Sigmoid colon (tissue), 7 donors: ENCODE measurements around the gene ATP9A. TPM values are rescaled to one million over a fixed set of nuclear protein-coding genes. Genes with fewer than 3 reads are reported as not detected.

Source experiments
- DNase-seq: peaks from one replicate; pipeline ENCODE4 v3.0.0-alpha.2; 2019
- H3K27ac ChIP-seq, 4 donors: fragments of 200-600 bp; sonication (generic); one replicate each; pipeline ENCODE4 v1.5.1; 2016 to 2019; ENCODE audit warnings: mild to moderate bottlenecking in 1 of 4
- H3K27me3 ChIP-seq, 3 donors: fragments of 200-600 bp; sonication (generic); one replicate each; pipeline ENCODE4 v1.5.1; 2019; ENCODE audit warnings: mild to moderate bottlenecking in 1 of 3
- H3K36me3 ChIP-seq, 4 donors: fragments of 200-600 bp; sonication (generic); one replicate each; pipeline ENCODE4 v1.5.1; 2016 to 2019
- H3K4me1 ChIP-seq, 4 donors: fragments of 200-600 bp; sonication (generic); one replicate each; pipeline ENCODE4 v1.5.1; 2017 to 2019
- H3K4me3 ChIP-seq, 4 donors: fragments of 200-600 bp; sonication (generic); one replicate each; pipeline ENCODE4 v1.5.1; 2017 to 2019; ENCODE audit warnings: mild to moderate bottlenecking in 2 of 4, moderate library complexity in 1 of 4
- H3K9me3 ChIP-seq, 4 donors: fragments of 200-600 bp in 3 of 4; sonication (generic) in 3 of 4; one replicate each; pipeline versions ENCODE4 v1.5.1 to v1.6.1; 2013 to 2019
- CTCF ChIP-seq, 4 experiments: fragments of 450-650 bp in 3 of 4; fragments of 200-600 bp in 1 of 4; IDR thresholded peaks; one replicate each; pipeline ENCODE4 v1.5.1; 2016 to 2019; ENCODE audit warnings: antibody characterized with exemption in 4 of 4, mild to moderate bottlenecking in 3 of 4, moderate library complexity in 2 of 4
- EP300 ChIP-seq, 4 donors: sonication (generic); formaldehyde crosslinking; IDR thresholded peaks; one replicate each; pipeline ENCODE4 v1.6.1; 2017; ENCODE audit warnings: antibody characterized with exemption in 4 of 4
- POLR2A ChIP-seq, 2 donors: fragments of 450-650 bp; IDR thresholded peaks; one replicate each; pipeline ENCODE4 v1.6.1; 2016; ENCODE audit warnings: antibody characterized with exemption in 2 of 2, mild to moderate bottlenecking in 2 of 2, moderate library complexity in 2 of 2
- POLR2AphosphoS5 ChIP-seq, 4 donors: sonication (generic); formaldehyde crosslinking; IDR thresholded peaks; one replicate each; pipeline ENCODE4 v1.6.1; 2017; ENCODE audit warnings: antibody characterized with exemption in 4 of 4
- WGBS, 2 donors: extraction: QIAGEN DNeasy Blood & Tissue Kit; methylation state at CpG; one replicate each; pipeline ENCODE4 v1.1.7; 2013; 5-methylcytosine and 5-hydroxymethylcytosine counted together
- intact Hi-C: fragments of 100-400 bp; cut with DNase I; formaldehyde crosslinking; loops from one replicate; pipeline ENCODE4 v1.15.1; 2023
- polyA plus RNA-seq, 3 donors: library from polyadenylated mRNA; stranded (reverse); fragments of 200-250 nt; gene quantifications; one replicate each; pipeline ENCODE4 v1.2.3, GENCODE V29; 2013
- total RNA-seq, 4 donors: library from RNA; depleted of rRNA; stranded (reverse); fragments of >200 nt; gene quantifications; one replicate each; pipeline ENCODE4 v1.1.0, GENCODE V29; 2016
- donor health status: healthy with polysubstance abuse.
- donor health status: Bipolar disorder and iron deficiency.
- donor health status: healthy.

ATP9A gene
- total and polyA plus RNA-seq, 7 donors: 4.2 to 34.8 (median 31.0) TPM

GRCh38 chr20:51595058-51595532 is 173.1 kb downstream of the ATP9A start:
- intact Hi-C loops: loop anchor here (1.0 to 5.0 kb wide), 3 partner anchors 32 to 608 kb away; no protein-coding TSS in a partner anchor
- 9% methylated on average over 13 of the region's 13 CpGs for WGBS, 2 donors
- no peak overlapping the region for H3K4me3 ChIP-seq

GRCh38 chr20:51594236-51595057 is 173.7 kb downstream of the ATP9A start:
- 68 to 72% methylated on average over 12 of the region's 12 CpGs for WGBS, 2 donors
- Histone ChIP-seq H3K4me3 (no peak overlapping the region), H3K27me3 (no peaks in the 10 kb centered on the region), H3K27ac (peak overlapping the region in 3 of 4 donors; percentile 29 to 38 (median 31)), H3K36me3 (peaks cover 0 to 16% (median 6%) of the 10 kb centered on the region in 4 donors), H3K9me3 (no peaks in the 10 kb centered on the region), H3K4me1 (peaks cover 0 to 13% (median 6%) of the 10 kb centered on the region in 4 donors)
- TF ChIP-seq EP300 (IDR thresholded peaks at IDR 0.05) (peak in 1 of 4 donors; percentile 6), CTCF (IDR thresholded peaks at IDR 0.05) (no peak), POLR2A (IDR thresholded peaks at IDR 0.05) (no peak)
- intact Hi-C loops: loop anchor here (1.0 to 5.0 kb wide), 3 partner anchors 32 to 607 kb away; no protein-coding TSS in a partner anchor
- DNase-seq: peak; percentile 77

More at GRCh38 chr20:51595058-51595532, 173.1 kb downstream of the ATP9A start:
- DNase-seq: peak; percentile 96
- H3K27me3 ChIP-seq: no peaks in the 10 kb centered on the region
- H3K4me1 ChIP-seq: peaks cover 0 to 13% (median 6%) of the 10 kb centered on the region in 4 donors
- H3K27ac ChIP-seq: peak overlapping the region; percentile 28 to 38 (median 30)
- no peaks in the 10 kb centered on the region for H3K9me3 ChIP-seq
- TF ChIP-seq POLR2A (IDR thresholded peaks at IDR 0.05): no peak
- peak in 3 of 4 donors; percentile 13 to 45 (median 18) for TF ChIP-seq POLR2AphosphoS5 (IDR thresholded peaks at IDR 0.05)
- peak; percentile 74 to 90 (median 86) for TF ChIP-seq CTCF (IDR thresholded peaks at IDR 0.05)
- peaks cover 0 to 21% (median 6%) of the 10 kb centered on the region in 4 donors for H3K36me3 ChIP-seq

- WGBS, 2 donors: 88 to 95% methylated on average over 2 of the region's 2 CpGs
- TF ChIP-seq POLR2A (IDR thresholded peaks at IDR 0.05) (no peak), POLR2AphosphoS5 (IDR thresholded peaks at IDR 0.05) (no peak), EP300 (IDR thresholded peaks at IDR 0.05) (no peak), CTCF (IDR thresholded peaks at IDR 0.05) (no peak)
These were observed 174.6 kb downstream of the ATP9A start for GRCh38 chr20:51593584-51593983.

GRCh38 chr20:51592564-51592963 is 175.6 kb downstream of the ATP9A start:
- TF ChIP-seq EP300 (IDR thresholded peaks at IDR 0.05): no peak
- no peak for TF ChIP-seq POLR2A (IDR thresholded peaks at IDR 0.05)
- no peak for TF ChIP-seq CTCF (IDR thresholded peaks at IDR 0.05)
- no peak for TF ChIP-seq POLR2AphosphoS5 (IDR thresholded peaks at IDR 0.05)
- WGBS, 2 donors: 94 to 95% methylated on average over 8 of the region's 8 CpGs
- Histone ChIP-seq H3K4me3 (no peak overlapping the region), H3K4me1 (peaks cover 0 to 13% (median 6%) of the 10 kb centered on the region in 4 donors), H3K27me3 (no peaks in the 10 kb centered on the region), H3K36me3 (peaks cover 0 to 4% (median 0%) of the 10 kb centered on the region in 4 donors), H3K27ac (no peak overlapping the region), H3K9me3 (no peaks in the 10 kb centered on the region)
- no peak for DNase-seq
- intact Hi-C loops: no loop called here

More at GRCh38 chr20:51593584-51593983, 174.6 kb downstream of the ATP9A start:
- Histone ChIP-seq H3K36me3 (peaks cover 0 to 9% (median 3%) of the 10 kb centered on the region in 4 donors), H3K4me1 (peaks cover 0 to 13% (median 6%) of the 10 kb centered on the region in 4 donors), H3K27me3 (no peaks in the 10 kb centered on the region), H3K4me3 (no peak overlapping the region), H3K9me3 (no peaks in the 10 kb centered on the region), H3K27ac (peak overlapping the region in 1 of 4 donors; percentile 38)
- intact Hi-C loops: no loop called here
- no peak for DNase-seq
